Pancreas (tissue), 10 donors: ENCODE data around the gene TMEM135. TPM values are rescaled to one million over a fixed set of nuclear protein-coding genes. Genes with fewer than 3 reads are reported as not detected.
"Not testable (repeated sequence)": the region's sequence is repeated elsewhere in the genome, so short reads cannot be mapped to it uniquely, and the experiment has no call there.

Experiments used
- ATAC-seq, 4 donors: fragments of 200-7000 bp; cut with Tn5 transposase; one replicate each; pipeline versions ENCODE4 v1.8.0 to v1.9.1; 2020; ENCODE audit warnings: mild to moderate bottlenecking in 4 of 4, moderate library complexity in 4 of 4
- DNase-seq, 6 donors: peaks; one replicate each; pipeline ENCODE4 v3.0.0-alpha.2; 2020
- FAIRE-seq: peaks from 2 replicates; lab custom pipeline; 2012; peaks lifted over from hg19 to GRCh38; lab: Jason Lieb, UNC
- H3K27ac ChIP-seq, 4 donors: fragments of 200-600 bp; sonication (generic); 1 replicate in 3 of 4; 2 replicates in 1 of 4; pipeline versions ENCODE4 v1.5.0 to v1.8.0; 2020
- H3K27me3 ChIP-seq, 4 donors: fragments of 200-600 bp; one replicate each; pipeline ENCODE4 v1.8.0; 2021
- H3K36me3 ChIP-seq, 3 donors: fragments of 200-600 bp; sonication (generic) in 1 of 3; one replicate each; pipeline versions ENCODE4 v1.5.0 to v1.8.0; 2020 to 2021
- H3K4me1 ChIP-seq, 3 donors: fragments of 200-600 bp; one replicate each; pipeline ENCODE4 v1.8.0; 2021
- H3K4me3 ChIP-seq, 4 donors: fragments of 200-600 bp; sonication (generic) in 2 of 4; one replicate each; pipeline versions ENCODE4 v1.5.0 to v1.8.0; 2020 to 2021
- H3K9me3 ChIP-seq, 4 donors: fragments of 200-600 bp; one replicate each; pipeline ENCODE4 v1.8.0; 2021
- CTCF ChIP-seq, 4 donors: fragments of 200-600 bp; sonication (generic) in 3 of 4; IDR thresholded peaks; one replicate each; pipeline versions ENCODE4 v1.5.0 to v1.8.0; 2021; ENCODE audit warnings: antibody characterized with exemption in 4 of 4
- WGBS, 2 donors: extraction: QIAGEN DNeasy Blood & Tissue Kit; methylation state at CpG; one replicate each; pipeline ENCODE4 v1.1.7; 2013; 5-methylcytosine and 5-hydroxymethylcytosine counted together
- intact Hi-C, 3 donors: fragments of 100-400 bp; cut with DNase I; formaldehyde crosslinking; loops; one replicate each; pipeline versions ENCODE4 v1.11.1 to v1.14.2; 2022
- polyA plus RNA-seq, 2 donors: library from polyadenylated mRNA; stranded (reverse); fragments of 200-250 nt; gene quantifications; one replicate each; pipeline ENCODE4 v1.2.3, GENCODE V29; 2013
- total RNA-seq, 6 donors: library from RNA; stranded (reverse); fragmentation: NEBNext Ultra II Directional in 4 of 6; extraction: Animal tissue kit (Norgen Biotek cat#: 25700) in 4 of 6; gene quantifications; one replicate each; pipeline versions ENCODE4 v1.2.1 to v1.2.4, GENCODE V29; 2021 to 2023
- donor health status: healthy with polysubstance abuse.
- donor health status: DM: no; HTN: no; CAD: no; lungs with moderate emphysema.
- donor health status: DM: no; HTN: no; CAD: no.
- donor health status: control.
- donor health status: control.
- donor health status: Bipolar disorder and iron deficiency.
- donor health status: DM: yes; HTN: yes; CAD: no.
- donor health status: DM: no; HTN: no; CAD: no.
- donor health status: DM: no; HTN: no; CAD: no.
- donor health status: DM: yes; HTN: yes; CAD: no.

Gene TMEM135
- total and polyA plus RNA-seq, 8 donors, result 2.6 to 10.1 (median 8.0) TPM

- intact Hi-C loops, result no loop called here
- H3K27me3 ChIP-seq, result no peaks in the 10 kb centered on the region
- WGBS, 2 donors, result 78 to 80% methylated on average over 1 of the region's 1 CpG
- FAIRE-seq, result no peak
- no peak for DNase-seq
- no peak overlapping the region for H3K27ac ChIP-seq
- ATAC-seq, result no peak
- H3K4me3 ChIP-seq, result no peak overlapping the region
- no peak for TF ChIP-seq CTCF (IDR thresholded peaks at IDR 0.05)
- H3K4me1 ChIP-seq, result peaks cover 0 to 6% (median 5%) of the 10 kb centered on the region in 3 donors
- H3K9me3 ChIP-seq, result no peaks in the 10 kb centered on the region
- H3K36me3 ChIP-seq, result no peaks in the 10 kb centered on the region
These were observed 34.8 kb upstream of the TMEM135 start for GRCh38 chr11:87002918-87003317.

- intact Hi-C loops, ATAC-seq: not testable (repeated sequence)
These were observed 33.5 kb upstream of the TMEM135 start for GRCh38 chr11:87004281-87004680.

GRCh38 chr11:87005569-87005921, 32.2 kb upstream of the TMEM135 start:
- TF ChIP-seq CTCF (IDR thresholded peaks at IDR 0.05), result no peak
- H3K4me3 ChIP-seq, result peak overlapping the region in 1 of 4 donors; percentile 18
- no peaks in the 10 kb centered on the region for H3K9me3 ChIP-seq
- no peak overlapping the region for H3K27ac ChIP-seq
- no peak for DNase-seq
- no peak for FAIRE-seq
- WGBS, 2 donors, result 19 to 21% methylated on average over 3 of the region's 3 CpGs
- no peaks in the 10 kb centered on the region for H3K4me1 ChIP-seq
- intact Hi-C loops, result no loop called here
- peak in 1 of 4 donors; percentile 24 for ATAC-seq
- H3K36me3 ChIP-seq, result no peaks in the 10 kb centered on the region
- no peaks in the 10 kb centered on the region for H3K27me3 ChIP-seq

More at GRCh38 chr11:87004281-87004680, 33.5 kb upstream of the TMEM135 start:
- WGBS, 2 donors, result 90% methylated on average over 4 of the region's 4 CpGs
- not testable (repeated sequence) for H3K27ac ChIP-seq, H3K9me3 ChIP-seq, H3K4me1 ChIP-seq, H3K4me3 ChIP-seq, DNase-seq, H3K36me3 ChIP-seq, H3K27me3 ChIP-seq, FAIRE-seq

- no peak for TF ChIP-seq CTCF (IDR thresholded peaks at IDR 0.05)
- Histone ChIP-seq H3K4me1 (no peaks in the 10 kb centered on the region), H3K4me3 (no peak overlapping the region), H3K27ac (no peak overlapping the region), H3K27me3 (no peaks in the 10 kb centered on the region), H3K36me3 (no peaks in the 10 kb centered on the region), H3K9me3 (no peaks in the 10 kb centered on the region)
- intact Hi-C loops, result no loop called here
- ATAC-seq (no peak), FAIRE-seq (no peak), DNase-seq (no peak)
- WGBS, 2 donors, result 79 to 82% methylated on average over 4 of the region's 4 CpGs
These were observed 31.7 kb upstream of the TMEM135 start for GRCh38 chr11:87006035-87006434.

- FAIRE-seq (no peak), DNase-seq (no peak), ATAC-seq (no peak)
- no peaks in the 10 kb centered on the region for H3K4me1 ChIP-seq
- intact Hi-C loops, result no loop called here
- H3K4me3 ChIP-seq, result no peak overlapping the region
- no peaks in the 10 kb centered on the region for H3K36me3 ChIP-seq
- H3K27ac ChIP-seq, result no peak overlapping the region
- 62 to 79% methylated on average over 1 of the region's 1 CpG for WGBS, 2 donors
- no peak for TF ChIP-seq CTCF (IDR thresholded peaks at IDR 0.05)
- no peaks in the 10 kb centered on the region for H3K27me3 ChIP-seq
- no peaks in the 10 kb centered on the region for H3K9me3 ChIP-seq
These were observed 29.8 kb upstream of the TMEM135 start for GRCh38 chr11:87007963-87008362.
